ENCODE results near the gene FBXO40.

GRCh38 chr3:121545049-121545573, 48.1 kb upstream of the FBXO40 start:
- TF ChIP-seq CTCF (CRISPR knock-in tag; IDR thresholded peaks at IDR 0.05): no peak
- no peak for TF ChIP-seq REPIN1 (CRISPR knock-in tag; IDR thresholded peaks at IDR 0.05; ENCODE audit: borderline replicate concordance, low read depth)
- no peak for TF ChIP-seq MYC (CRISPR knock-in tag; IDR thresholded peaks at IDR 0.05; ENCODE audit: borderline replicate concordance)
- no peak for TF ChIP-seq RXRA (CRISPR knock-in tag; IDR thresholded peaks at IDR 0.05)
- no peak for TF ChIP-seq ZBTB8A (CRISPR knock-in tag; IDR thresholded peaks at IDR 0.05; ENCODE audit: borderline replicate concordance, low read depth)
- no peak for TF ChIP-seq SRSF1 (optimal IDR thresholded peaks at IDR 0.05; ENCODE audit: low read depth, low read length)
- TF ChIP-seq PTBP1 (IDR thresholded peaks at IDR 0.05; ENCODE audit: low read depth, low read length, poor library complexity, severe bottlenecking): no peak
- no peak for TF ChIP-seq KAT2B (IDR thresholded peaks at IDR 0.05; ENCODE audit: borderline replicate concordance, low read depth, low read length)
- TF ChIP-seq SRF (IDR thresholded peaks at IDR 0.05; ENCODE audit: low read depth, low read length): no peak
- TF ChIP-seq EZH2 (conservative IDR thresholded peaks at IDR 0.05; ENCODE audit: low read depth, low read length): no peak

Measured in HepG2 (cell line).